CD14-positive monocyte (primary cell): ENCODE results near the gene EHD3. TPM values are rescaled to one million over a fixed set of nuclear protein-coding genes. Genes with fewer than 3 reads are reported as not detected.

Source experiments
- DNase-seq, 3 donors: peaks; one replicate each; pipeline ENCODE4 v3.0.0-alpha.2; 2011 to 2022
- H2AFZ ChIP-seq: 2 replicates; pipeline ENCODE4 v1.6.0; 2012; ENCODE audit warnings: mild to moderate bottlenecking, low read depth, low read length, inconsistent platforms; ENCODE audit not compliant: insufficient read depth, poor library complexity, severe bottlenecking
- H3K27ac ChIP-seq, 2 donors: 1 replicate in 1 of 2; 2 replicates in 1 of 2; pipeline ENCODE4 v1.5.1; 2012 to 2013; ENCODE audit warnings: low read length in 2 of 2, control low read depth in 1 of 2, inconsistent platforms in 1 of 2, low read depth in 1 of 2, mild to moderate bottlenecking in 1 of 2
- H3K27me3 ChIP-seq, 2 donors: one replicate each; pipeline versions ENCODE4 v1.6.0 to v1.6.1; 2011 to 2013; ENCODE audit warnings: low read length in 2 of 2; ENCODE audit not compliant: control insufficient read depth in 2 of 2, insufficient read depth in 2 of 2
- H3K36me3 ChIP-seq, 2 donors: replicated peaks in 1 of 2; 1 replicate in 1 of 2; 2 replicates in 1 of 2; pipeline versions ENCODE4 v1.5.1 to v1.6.1; 2012 to 2013; ENCODE audit warnings: low read length in 2 of 2, control low read depth in 1 of 2, inconsistent platforms in 1 of 2, mild to moderate bottlenecking in 1 of 2; ENCODE audit not compliant: insufficient read depth in 2 of 2, control insufficient read depth in 1 of 2
- H3K4me1 ChIP-seq, 2 donors: 1 replicate in 1 of 2; 2 replicates in 1 of 2; pipeline versions ENCODE4 v1.5.1 to v1.6.1; 2012 to 2013; ENCODE audit warnings: low read length in 2 of 2, control low read depth in 1 of 2, inconsistent platforms in 1 of 2, mild to moderate bottlenecking in 1 of 2, moderate library complexity in 1 of 2; ENCODE audit not compliant: insufficient read depth in 2 of 2, control insufficient read depth in 1 of 2
- H3K4me2 ChIP-seq: replicated peaks from 2 replicates; pipeline ENCODE3; 2012; ENCODE audit warnings: low read length, moderate library complexity, mild to moderate bottlenecking; ENCODE audit not compliant: poor library complexity, severe bottlenecking; ENCODE audit errors: extremely low read depth
- H3K4me3 ChIP-seq, 3 experiments: fragments of 200-600 bp in 1 of 3; sonication (generic) in 1 of 3; replicated peaks in 1 of 3; 1 replicate in 2 of 3; 2 replicates in 1 of 3; pipeline ENCODE4 v1.5.1; 2011 to 2013; ENCODE audit warnings: low read length in 3 of 3, mild to moderate bottlenecking in 3 of 3, control low read depth in 2 of 3, low read depth in 2 of 3, inconsistent platforms in 1 of 3, moderate library complexity in 1 of 3
- H3K79me2 ChIP-seq: 2 replicates; pipeline ENCODE4 v1.6.0; 2012; ENCODE audit warnings: mild to moderate bottlenecking, control low read depth, inconsistent platforms, low read length, moderate library complexity; ENCODE audit not compliant: insufficient read depth
- H3K9ac ChIP-seq: 2 replicates; pipeline ENCODE4 v1.6.0; 2017; ENCODE audit warnings: low read length, mild to moderate bottlenecking; ENCODE audit not compliant: insufficient read depth, poor library complexity, severe bottlenecking
- H3K9me3 ChIP-seq, 2 donors: replicated peaks in 1 of 2; 1 replicate in 1 of 2; 2 replicates in 1 of 2; pipeline versions ENCODE4 v1.5.1 to v1.6.1; 2012 to 2013; ENCODE audit warnings: low read length in 2 of 2, control low read depth in 1 of 2; ENCODE audit not compliant: control insufficient read depth in 1 of 2, insufficient read depth in 1 of 2
- H4K20me1 ChIP-seq: 2 replicates; pipeline ENCODE4 v1.6.0; 2012; ENCODE audit warnings: mild to moderate bottlenecking, low read length, control low read depth, moderate library complexity; ENCODE audit not compliant: insufficient read depth
- H3K27ac Mint-ChIP-seq, 7 donors: one replicate each; pipeline ENCODE4 v1.8.0; 2020; ENCODE audit warnings: mild to moderate bottlenecking in 7 of 7, mixed read lengths in 7 of 7, moderate library complexity in 6 of 7, inconsistent platforms in 2 of 7
- H3K27me3 Mint-ChIP-seq, 3 donors: one replicate each; pipeline ENCODE4 v1.8.0; 2021 to 2022; ENCODE audit warnings: low read depth in 3 of 3, mild to moderate bottlenecking in 3 of 3, mixed read lengths in 3 of 3, moderate library complexity in 3 of 3, inconsistent platforms in 1 of 3
- H3K36me3 Mint-ChIP-seq, 2 donors: one replicate each; pipeline ENCODE4 v1.8.0; 2020; ENCODE audit warnings: mixed read lengths in 2 of 2, inconsistent platforms in 1 of 2, mild to moderate bottlenecking in 1 of 2
- H3K4me1 Mint-ChIP-seq: one replicate; pipeline ENCODE4 v1.8.0; 2020; ENCODE audit warnings: mild to moderate bottlenecking, mixed read lengths
- H3K4me3 Mint-ChIP-seq, 2 donors: one replicate each; pipeline ENCODE4 v1.8.0; 2020; ENCODE audit warnings: mild to moderate bottlenecking in 2 of 2, mixed read lengths in 2 of 2, moderate library complexity in 1 of 2
- H3K9me3 Mint-ChIP-seq, 7 donors: one replicate each; pipeline ENCODE4 v1.8.0; 2020 to 2022; ENCODE audit warnings: mixed read lengths in 7 of 7, mild to moderate bottlenecking in 6 of 7, moderate library complexity in 6 of 7, inconsistent platforms in 2 of 7
- WGBS: methylation state at CpG from one replicate; pipeline ENCODE4 v1.1.5; 2013; ENCODE audit warnings: missing lambda C conversion rate; ENCODE audit not compliant: insufficient coverage; 5-methylcytosine and 5-hydroxymethylcytosine counted together
- intact Hi-C, 2 donors: fragments of 100-400 bp; cut with micrococcal nuclease; formaldehyde crosslinking; loops; one replicate each; pipeline versions ENCODE4 v1.15.0 to v1.15.1; 2023
- polyA plus RNA-seq, 3 donors: library from polyadenylated mRNA; depleted of rRNA in 1 of 3; unstranded in 2 of 3; stranded (reverse) in 1 of 3; fragments of 300-500 nt in 2 of 3; fragments of >200 nt in 1 of 3; fragmentation: Illumina TruSeq in 2 of 3; gene quantifications; 1 replicate in 2 of 3; 2 replicates in 1 of 3; pipeline ENCODE4 v1.2.3, GENCODE V29; 2012 to 2021
- TF ChIP-seq, protein P1 (sequence below): fragments of 200-600 bp; IDR thresholded peaks from one replicate; pipeline ENCODE4 v1.8.0; 2022; ENCODE audit warnings: antibody characterized with exemption, mild to moderate bottlenecking

Gene EHD3
- polyA plus RNA-seq, 3 donors, result 1.1 to 1.5 (median 1.4) TPM

DNA sequence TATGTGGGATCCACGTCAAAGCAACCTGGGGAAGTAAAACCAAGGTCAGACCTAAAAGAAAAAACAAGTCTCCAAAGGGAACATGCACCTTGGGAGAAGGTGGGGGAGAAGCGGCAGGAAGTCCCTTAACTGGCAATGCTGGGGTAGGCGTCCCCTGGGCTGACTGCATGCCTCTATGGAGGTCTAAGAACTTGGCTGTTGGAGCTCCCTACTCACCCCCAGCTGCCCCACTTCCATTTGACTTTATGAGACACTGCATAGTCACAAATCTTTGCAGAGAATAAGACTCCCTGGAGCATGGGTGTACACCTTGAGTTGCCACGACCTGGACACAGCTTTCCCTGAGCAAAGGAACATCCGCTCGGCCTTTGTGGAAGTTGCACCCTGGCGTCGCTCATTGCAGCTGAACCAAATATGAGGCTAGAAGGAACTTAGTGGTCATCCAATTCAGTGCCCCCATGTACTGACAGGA, 19.5 kb upstream of the EHD3 start:
- DNase-seq, result no peak
- H3K4me1 Mint-ChIP-seq, result peaks cover 25% of the 10 kb centered on the region
- H3K27me3 ChIP-seq, result no peaks in the 10 kb centered on the region
- H3K4me3 Mint-ChIP-seq, result no peak overlapping the region
- 88% methylated on average over 5 of the region's 8 CpGs for WGBS
- H3K9ac ChIP-seq, result no peak overlapping the region
- intact Hi-C loops, result no loop called here
- H3K27ac Mint-ChIP-seq, result peak overlapping the region in 3 of 7 donors; percentile 40 to 60 (median 52)
- no peaks in the 10 kb centered on the region for H3K36me3 ChIP-seq
- H3K9me3 ChIP-seq, result no peaks in the 10 kb centered on the region
- H3K4me3 ChIP-seq, result no peak overlapping the region
- H2AFZ ChIP-seq, result no peak overlapping the region
- H3K9me3 Mint-ChIP-seq, result peaks cover 0 to 2% (median 0%) of the 10 kb centered on the region in 7 donors
- no peaks in the 10 kb centered on the region for H4K20me1 ChIP-seq
- TF ChIP-seq, protein P1, sequence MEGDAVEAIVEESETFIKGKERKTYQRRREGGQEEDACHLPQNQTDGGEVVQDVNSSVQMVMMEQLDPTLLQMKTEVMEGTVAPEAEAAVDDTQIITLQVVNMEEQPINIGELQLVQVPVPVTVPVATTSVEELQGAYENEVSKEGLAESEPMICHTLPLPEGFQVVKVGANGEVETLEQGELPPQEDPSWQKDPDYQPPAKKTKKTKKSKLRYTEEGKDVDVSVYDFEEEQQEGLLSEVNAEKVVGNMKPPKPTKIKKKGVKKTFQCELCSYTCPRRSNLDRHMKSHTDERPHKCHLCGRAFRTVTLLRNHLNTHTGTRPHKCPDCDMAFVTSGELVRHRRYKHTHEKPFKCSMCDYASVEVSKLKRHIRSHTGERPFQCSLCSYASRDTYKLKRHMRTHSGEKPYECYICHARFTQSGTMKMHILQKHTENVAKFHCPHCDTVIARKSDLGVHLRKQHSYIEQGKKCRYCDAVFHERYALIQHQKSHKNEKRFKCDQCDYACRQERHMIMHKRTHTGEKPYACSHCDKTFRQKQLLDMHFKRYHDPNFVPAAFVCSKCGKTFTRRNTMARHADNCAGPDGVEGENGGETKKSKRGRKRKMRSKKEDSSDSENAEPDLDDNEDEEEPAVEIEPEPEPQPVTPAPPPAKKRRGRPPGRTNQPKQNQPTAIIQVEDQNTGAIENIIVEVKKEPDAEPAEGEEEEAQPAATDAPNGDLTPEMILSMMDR, result no peak
- no peaks in the 10 kb centered on the region for H3K79me2 ChIP-seq
- peaks cover 0 to 2% of the 10 kb centered on the region in 2 donors for H3K36me3 Mint-ChIP-seq
- peaks cover 14 to 20% of the 10 kb centered on the region in 2 donors for H3K4me1 ChIP-seq
- H3K4me2 ChIP-seq, result no peak overlapping the region
- peaks cover 1 to 6% (median 5%) of the 10 kb centered on the region in 3 donors for H3K27me3 Mint-ChIP-seq
- no peak overlapping the region for H3K27ac ChIP-seq

DNA sequence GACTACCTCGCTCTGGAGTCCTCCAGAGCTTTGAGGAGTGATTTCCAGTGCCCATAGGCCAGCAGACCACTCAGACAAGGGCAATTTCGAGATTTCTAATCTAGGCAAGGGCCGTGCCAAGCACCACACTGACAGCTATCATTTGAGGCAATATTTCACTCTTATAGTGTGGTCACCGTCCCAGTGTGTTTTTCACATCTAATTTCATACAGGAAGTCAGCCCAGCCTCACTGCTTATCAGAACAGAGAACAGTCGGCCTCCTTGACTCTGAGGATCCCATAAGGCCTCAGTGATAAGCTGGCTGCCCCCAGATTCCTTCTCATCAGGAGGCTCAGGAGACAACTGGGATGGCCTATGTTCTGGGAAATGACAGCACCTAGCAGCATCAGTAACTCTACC, 17.2 kb upstream of the EHD3 start:
- DNase-seq, result no peak
- Mint-ChIP-seq H3K9me3 (peaks cover 0 to 2% (median 0%) of the 10 kb centered on the region in 7 donors), H3K4me3 (no peak overlapping the region), H3K4me1 (peaks cover 39% of the 10 kb centered on the region), H3K27ac (no peak overlapping the region), H3K27me3 (peaks cover 1 to 5% (median 3%) of the 10 kb centered on the region in 3 donors), H3K36me3 (peaks cover 0 to 2% of the 10 kb centered on the region in 2 donors)
- H3K79me2 ChIP-seq, result no peaks in the 10 kb centered on the region
- no peaks in the 10 kb centered on the region for H4K20me1 ChIP-seq
- no peaks in the 10 kb centered on the region for H3K9me3 ChIP-seq
- no peaks in the 10 kb centered on the region for H3K36me3 ChIP-seq
- no peak overlapping the region for H3K4me3 ChIP-seq
- intact Hi-C loops, result no loop called here
- WGBS, result 29% methylated on average over 5 of the region's 5 CpGs
- H3K9ac ChIP-seq, result no peak overlapping the region
- no peak overlapping the region for H3K27ac ChIP-seq
- TF ChIP-seq, protein P1, result no peak
- H3K4me2 ChIP-seq, result no peak overlapping the region
- H3K4me1 ChIP-seq, result peaks cover 28 to 34% of the 10 kb centered on the region in 2 donors
- peak overlapping the region; percentile 22 for H2AFZ ChIP-seq
- H3K27me3 ChIP-seq, result no peaks in the 10 kb centered on the region
